ENCODE results near the gene LPGAT1.

LPGAT1 gene

DNA sequence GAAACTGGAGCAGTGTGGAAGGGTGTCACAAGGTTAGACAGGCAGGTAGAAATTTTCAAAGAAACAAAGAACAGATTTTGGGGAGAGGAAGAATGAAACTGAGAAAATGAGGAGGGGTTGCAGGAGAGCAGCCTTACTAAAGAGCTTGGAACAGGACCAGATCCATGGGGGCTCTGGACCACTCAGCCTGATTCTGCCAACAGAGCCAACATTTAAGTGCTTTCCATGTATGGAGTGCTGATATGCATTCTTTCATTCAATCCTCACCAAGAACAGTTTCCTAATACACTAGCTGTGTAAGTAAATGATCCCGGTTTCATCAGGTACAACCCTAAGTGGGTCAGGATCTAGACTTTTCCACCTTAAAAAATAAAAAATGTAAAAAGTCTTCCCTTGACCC is 16.2 kb downstream of the LPGAT1 start:
- ChIA-PET POLR2A (ENCODE audit: low non-redundant PET) (no interaction called here), CTCF (interaction anchor here (1.0 kb wide), 1 partner anchor 116 kb away, joined by 3 read pairs; no protein-coding TSS in a partner anchor)
- no peak overlapping the region for H3K27ac ChIP-seq
- TF ChIP-seq, protein P1, sequence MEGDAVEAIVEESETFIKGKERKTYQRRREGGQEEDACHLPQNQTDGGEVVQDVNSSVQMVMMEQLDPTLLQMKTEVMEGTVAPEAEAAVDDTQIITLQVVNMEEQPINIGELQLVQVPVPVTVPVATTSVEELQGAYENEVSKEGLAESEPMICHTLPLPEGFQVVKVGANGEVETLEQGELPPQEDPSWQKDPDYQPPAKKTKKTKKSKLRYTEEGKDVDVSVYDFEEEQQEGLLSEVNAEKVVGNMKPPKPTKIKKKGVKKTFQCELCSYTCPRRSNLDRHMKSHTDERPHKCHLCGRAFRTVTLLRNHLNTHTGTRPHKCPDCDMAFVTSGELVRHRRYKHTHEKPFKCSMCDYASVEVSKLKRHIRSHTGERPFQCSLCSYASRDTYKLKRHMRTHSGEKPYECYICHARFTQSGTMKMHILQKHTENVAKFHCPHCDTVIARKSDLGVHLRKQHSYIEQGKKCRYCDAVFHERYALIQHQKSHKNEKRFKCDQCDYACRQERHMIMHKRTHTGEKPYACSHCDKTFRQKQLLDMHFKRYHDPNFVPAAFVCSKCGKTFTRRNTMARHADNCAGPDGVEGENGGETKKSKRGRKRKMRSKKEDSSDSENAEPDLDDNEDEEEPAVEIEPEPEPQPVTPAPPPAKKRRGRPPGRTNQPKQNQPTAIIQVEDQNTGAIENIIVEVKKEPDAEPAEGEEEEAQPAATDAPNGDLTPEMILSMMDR (conservative IDR thresholded peaks at IDR 0.05; ENCODE audit: low read depth), result no peak
- no peak for DNase-seq (ENCODE audit: low spot score)

DNA sequence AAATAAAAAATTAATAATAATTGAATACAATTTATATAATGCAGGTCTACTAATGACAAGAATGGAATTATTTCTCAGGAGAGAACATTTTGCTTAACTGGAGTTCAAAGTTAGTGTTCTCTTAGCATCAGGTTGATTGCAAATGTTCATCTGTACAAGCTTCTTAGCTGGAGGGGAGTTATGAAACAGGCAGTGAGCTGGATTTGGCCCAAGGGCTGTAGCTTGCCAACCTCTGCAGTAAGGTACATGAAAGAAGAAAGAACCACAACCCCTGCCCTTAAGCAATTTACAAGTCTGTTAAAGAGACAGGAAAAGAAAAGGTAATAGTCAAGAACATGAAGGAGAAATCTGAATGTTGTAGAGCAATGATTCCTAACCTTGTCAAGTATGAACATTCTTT is 17.0 kb downstream of the LPGAT1 start:
- DNase-seq (ENCODE audit: low spot score), result peak; percentile 20
- ChIA-PET POLR2A (ENCODE audit: low non-redundant PET) (no interaction called here), CTCF (interaction anchor here (0.7 kb wide), 1 partner anchor 65 kb away, joined by 3 read pairs; no protein-coding TSS in a partner anchor)
- H3K27ac ChIP-seq, result no peak overlapping the region
- TF ChIP-seq, protein P1 (conservative IDR thresholded peaks at IDR 0.05; ENCODE audit: low read depth), result no peak

DNA sequence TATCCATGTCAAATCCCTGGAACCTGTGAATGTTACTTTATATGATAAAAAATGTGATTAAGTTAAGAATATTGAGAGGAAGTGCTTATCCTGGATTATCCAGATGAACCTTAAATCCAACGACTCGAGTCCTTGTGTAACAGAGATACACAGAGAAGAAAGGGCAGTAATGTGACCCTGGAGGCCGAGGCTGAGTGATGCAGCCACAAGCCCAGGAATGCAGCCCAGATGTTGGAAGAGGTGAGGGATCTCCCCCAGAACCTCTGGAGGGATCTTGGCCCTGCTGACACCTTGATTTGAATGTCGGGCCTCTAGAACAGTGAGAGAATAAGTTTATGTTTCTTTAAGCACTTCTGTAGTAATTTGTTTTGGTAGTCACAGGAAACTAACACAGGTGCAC is 18.0 kb downstream of the LPGAT1 start:
- H3K27ac ChIP-seq, result no peak overlapping the region
- TF ChIP-seq, protein P1 (conservative IDR thresholded peaks at IDR 0.05; ENCODE audit: low read depth), result no peak
- ChIA-PET POLR2A (ENCODE audit: low non-redundant PET) (no interaction called here), CTCF (no interaction called here)
- DNase-seq (ENCODE audit: low spot score), result no peak

DNA sequence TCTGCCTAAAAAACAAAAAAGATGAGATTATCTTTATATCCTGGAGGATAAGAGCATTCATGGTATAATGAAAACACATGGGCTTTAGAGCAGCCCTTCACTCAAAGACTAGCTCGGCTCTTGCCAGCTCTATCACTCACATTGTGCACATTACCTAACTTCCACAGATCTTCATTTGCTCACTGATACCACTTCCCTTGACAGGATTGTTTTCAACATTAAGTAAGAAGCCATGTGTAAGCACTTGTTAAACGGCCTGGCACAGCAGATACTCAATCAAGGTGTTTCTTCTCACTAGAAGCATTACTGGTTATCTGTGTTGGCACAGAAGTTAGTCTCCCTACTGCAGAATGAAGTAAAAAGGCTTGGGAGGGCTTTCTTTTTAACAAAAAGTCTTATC is 18.7 kb downstream of the LPGAT1 start:
- ChIA-PET POLR2A (ENCODE audit: low non-redundant PET) (no interaction called here), CTCF (no interaction called here)
- no peak overlapping the region for H3K27ac ChIP-seq
- DNase-seq (ENCODE audit: low spot score), result no peak
- TF ChIP-seq, protein P1 (conservative IDR thresholded peaks at IDR 0.05; ENCODE audit: low read depth), result no peak

DNA sequence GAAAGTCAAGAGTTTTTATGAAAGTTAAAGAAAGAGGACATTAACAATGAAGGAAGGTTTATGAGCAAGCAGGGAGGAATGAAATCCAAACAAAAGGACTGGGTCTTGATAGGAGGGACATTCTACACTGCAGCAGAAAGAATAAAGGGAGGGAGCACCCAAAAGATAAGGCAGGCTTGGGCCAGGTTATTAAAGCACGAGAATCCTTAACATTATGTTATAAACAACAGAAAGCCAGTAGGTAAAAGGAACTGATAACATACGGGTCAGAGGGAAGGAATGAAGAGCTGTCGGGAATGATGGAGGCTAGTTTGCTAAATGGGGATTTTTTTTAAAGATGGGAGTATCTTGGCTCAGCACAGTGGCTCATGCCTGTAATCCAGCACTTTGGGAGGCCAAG is 19.4 kb downstream of the LPGAT1 start:
- no peak for DNase-seq (ENCODE audit: low spot score)
- POLR2A ChIA-PET (ENCODE audit: low non-redundant PET), result no interaction called here
- H3K27ac ChIP-seq, result no peak overlapping the region
- CTCF ChIA-PET, result no interaction called here
- TF ChIP-seq, protein P1 (conservative IDR thresholded peaks at IDR 0.05; ENCODE audit: low read depth), result no peak

DNA sequence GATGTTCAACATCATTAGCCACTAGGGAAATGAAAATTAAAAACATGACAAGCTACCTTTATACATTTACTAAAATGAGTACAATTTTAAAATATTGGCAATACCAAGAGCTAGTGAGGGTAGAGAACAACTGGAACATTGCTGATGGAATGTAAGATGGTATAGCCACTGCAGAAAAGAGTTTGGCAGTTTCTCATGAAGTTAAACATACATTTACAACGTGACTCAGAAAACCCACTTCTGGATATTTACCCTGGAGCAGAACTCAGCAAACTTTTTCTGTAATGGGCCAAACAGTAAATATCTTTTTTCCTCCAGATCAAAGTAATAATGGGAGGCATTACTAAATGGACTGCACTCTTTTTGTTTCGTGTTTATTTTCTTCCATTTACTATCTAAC is 22.1 kb downstream of the LPGAT1 start:
- no peak overlapping the region for H3K27ac ChIP-seq
- TF ChIP-seq, protein P1 (conservative IDR thresholded peaks at IDR 0.05; ENCODE audit: low read depth), result no peak
- CTCF ChIA-PET, result no interaction called here
- no peak for DNase-seq (ENCODE audit: low spot score)
- POLR2A ChIA-PET (ENCODE audit: low non-redundant PET), result no interaction called here

DNA sequence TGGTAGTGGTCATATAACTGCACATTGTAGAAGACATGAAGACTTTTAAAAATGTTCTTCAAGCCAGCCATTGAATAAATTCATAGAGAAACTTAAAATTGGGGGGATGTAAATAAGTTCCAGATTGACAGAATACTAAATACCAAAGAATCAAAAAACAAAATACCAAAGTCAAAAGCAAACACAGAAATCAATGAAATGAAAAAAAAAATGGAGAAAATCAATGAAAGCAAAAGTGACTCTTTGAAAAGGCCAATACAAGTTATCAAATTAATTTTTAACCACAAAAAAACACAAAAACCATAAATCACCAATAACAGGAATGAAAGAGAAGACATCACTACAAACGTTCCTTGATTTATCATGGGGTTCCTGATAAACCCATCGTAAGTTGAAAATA is 25.6 kb downstream of the LPGAT1 start:
- ChIA-PET POLR2A (ENCODE audit: low non-redundant PET) (no interaction called here), CTCF (no interaction called here)
- TF ChIP-seq, protein P1 (conservative IDR thresholded peaks at IDR 0.05; ENCODE audit: low read depth), result no peak
- no peak for DNase-seq (ENCODE audit: low spot score)
- H3K27ac ChIP-seq, result no peak overlapping the region
